GM23338 (cell line): Measurements from ENCODE around the gene NAALADL2. TPM values are rescaled to one million over a fixed set of nuclear protein-coding genes. Genes with fewer than 3 reads are reported as not detected.

Experiments used
- ATAC-seq: fragments of 200-7000 bp; cut with Tn5 transposase; 3 replicates; pipeline ENCODE4 v1.9.1; 2020
- DNase-seq: peaks from one replicate; pipeline ENCODE4 v3.0.0-alpha.2; 2015; ENCODE audit warnings: low spot score
- H2AFZ ChIP-seq: fragments of 200-600 bp; sonication (generic); 2 replicates; pipeline ENCODE4 v1.8.0; 2016; ENCODE audit warnings: antibody characterized with exemption, mild to moderate bottlenecking, moderate library complexity
- H3F3A ChIP-seq: fragments of 200-600 bp; sonication (generic); replicated peaks from 2 replicates; pipeline ENCODE4 v1.8.0; 2017; ENCODE audit warnings: antibody characterized with exemption, mixed run types, low read depth
- H3K27ac ChIP-seq: fragments of 200-600 bp; sonication (generic); 2 replicates; pipeline ENCODE4 v1.6.1; 2016; ENCODE audit warnings: low read depth
- H3K27me3 ChIP-seq: fragments of 200-600 bp; sonication (generic); 2 replicates; pipeline ENCODE4 v1.8.0; 2016; ENCODE audit warnings: mild to moderate bottlenecking, mixed run types, moderate library complexity; ENCODE audit not compliant: insufficient read depth
- H3K36me3 ChIP-seq: fragments of 200-600 bp; sonication (generic); 2 replicates; pipeline ENCODE4 v1.8.0; 2016; ENCODE audit warnings: mild to moderate bottlenecking; ENCODE audit not compliant: insufficient read depth
- H3K4me1 ChIP-seq: fragments of 200-600 bp; sonication (generic); 2 replicates; pipeline ENCODE4 v1.8.0; 2016; ENCODE audit warnings: mild to moderate bottlenecking, moderate library complexity; ENCODE audit not compliant: insufficient read depth
- H3K4me2 ChIP-seq: fragments of 200-600 bp; sonication (generic); 2 replicates; pipeline ENCODE4 v1.7.1; 2017; ENCODE audit warnings: mixed run types
- H3K4me3 ChIP-seq: fragments of 200-600 bp; sonication (generic); 2 replicates; pipeline ENCODE4 v1.6.1; 2016; ENCODE audit warnings: mixed run types
- H3K79me2 ChIP-seq: fragments of 200-600 bp; sonication (generic); replicated peaks from 2 replicates; pipeline ENCODE4 v1.8.0; 2017; ENCODE audit warnings: mild to moderate bottlenecking; ENCODE audit not compliant: insufficient read depth
- H3K9me2 ChIP-seq: fragments of 200-600 bp; sonication (generic); 2 replicates; pipeline ENCODE4 v1.8.0; 2017; ENCODE audit not compliant: insufficient read depth
- H4K20me1 ChIP-seq: fragments of 200-600 bp; sonication (generic); replicated peaks from 2 replicates; pipeline ENCODE4 v1.8.0; 2017; ENCODE audit warnings: mild to moderate bottlenecking; ENCODE audit not compliant: insufficient read depth
- H3K27ac Mint-ChIP-seq: 2 replicates; pipeline ENCODE4 v1.8.0; 2020; ENCODE audit warnings: inconsistent platforms, mild to moderate bottlenecking, moderate library complexity, mixed read lengths
- H3K27me3 Mint-ChIP-seq: 3 replicates; pipeline ENCODE4 v1.8.0; 2022; ENCODE audit warnings: low read depth, mild to moderate bottlenecking, moderate library complexity, mixed read lengths, inconsistent platforms; ENCODE audit not compliant: insufficient read depth, poor library complexity
- H3K36me3 Mint-ChIP-seq: 3 replicates; pipeline ENCODE4 v1.8.0; 2021; ENCODE audit warnings: low read depth, mild to moderate bottlenecking, inconsistent platforms, moderate library complexity, mixed read lengths
- H3K4me1 Mint-ChIP-seq: 3 replicates; pipeline ENCODE4 v1.8.0; 2020; ENCODE audit warnings: mild to moderate bottlenecking, inconsistent platforms, mixed read lengths
- H3K4me3 Mint-ChIP-seq: 3 replicates; pipeline ENCODE4 v1.8.0; 2021; ENCODE audit warnings: moderate library complexity, mild to moderate bottlenecking, inconsistent platforms, mixed read lengths
- H3K9me3 Mint-ChIP-seq: 3 replicates; pipeline ENCODE4 v1.8.0; 2020; ENCODE audit warnings: moderate library complexity, mild to moderate bottlenecking, inconsistent platforms, mixed read lengths
- CREB1 ChIP-seq: fragments of 250-450 bp; sonication (Bioruptor Pico); IDR thresholded peaks from 2 replicates; pipeline ENCODE4 v1.5.0; 2020; ENCODE audit warnings: low read depth, mild to moderate bottlenecking, moderate library complexity
- CTCF ChIP-seq, 2 experiments: fragments of 200-600 bp in 1 of 2; sonication (generic) in 1 of 2; conservative IDR thresholded peaks; 2 replicates each; pipeline versions ENCODE4 v1.5.1 to v1.6.1; 2016 to 2017; ENCODE audit warnings: antibody characterized with exemption in 2 of 2, low read depth in 2 of 2, mild to moderate bottlenecking in 2 of 2, moderate library complexity in 1 of 2
- EZH2 ChIP-seq: fragments of 200-600 bp; sonication (generic); IDR thresholded peaks from one replicate; pipeline ENCODE4 v1.8.0; 2017; ENCODE audit warnings: antibody characterized with exemption, mild to moderate bottlenecking, low read depth; ENCODE audit not compliant: unreplicated experiment
- EZH2phosphoT487 ChIP-seq: fragments of 200-600 bp; sonication (generic); IDR thresholded peaks from one replicate; pipeline ENCODE4 v1.8.1; 2018; ENCODE audit warnings: antibody characterized with exemption; ENCODE audit not compliant: unreplicated experiment
- JUNB ChIP-seq: IDR thresholded peaks from one replicate; pipeline ENCODE4 v1.6.1; 2016; ENCODE audit warnings: antibody characterized with exemption; ENCODE audit not compliant: unreplicated experiment
- NANOG ChIP-seq: IDR thresholded peaks from 2 replicates; pipeline ENCODE4 v1.6.1; 2016; ENCODE audit warnings: antibody characterized with exemption, borderline replicate concordance
- POLR2AphosphoS5 ChIP-seq: IDR thresholded peaks from 2 replicates; pipeline ENCODE4 v1.6.1; 2016; ENCODE audit warnings: antibody characterized with exemption, low read depth
- REST ChIP-seq: IDR thresholded peaks from one replicate; pipeline ENCODE4 v1.6.1; 2018; ENCODE audit warnings: antibody characterized with exemption; ENCODE audit not compliant: unreplicated experiment
- STAT1 ChIP-seq: IDR thresholded peaks from one replicate; pipeline ENCODE4 v1.6.1; 2016; ENCODE audit warnings: antibody characterized with exemption; ENCODE audit not compliant: unreplicated experiment
- ZNF114 ChIP-seq: fragments of 250-450 bp; sonication (Bioruptor Pico); IDR thresholded peaks from 2 replicates; pipeline ENCODE4 v1.5.0; 2020; ENCODE audit warnings: mild to moderate bottlenecking, moderate library complexity
- ZNF331 ChIP-seq: fragments of 250-450 bp; sonication (Bioruptor Pico); IDR thresholded peaks from 2 replicates; pipeline ENCODE4 v1.5.0; 2020; ENCODE audit warnings: low read depth, mild to moderate bottlenecking, moderate library complexity
- ZNF462 ChIP-seq: fragments of 250-450 bp; sonication (Bioruptor Pico); IDR thresholded peaks from 2 replicates; pipeline ENCODE4 v1.5.0; 2020; ENCODE audit warnings: mild to moderate bottlenecking, moderate library complexity
- polyA plus RNA-seq: library from polyadenylated mRNA; unstranded; fragments of >200 nt; fragmentation: Nextera tagmentation; extraction: Ambion mirVana; gene quantifications from 2 replicates; pipeline ENCODE4 v1.2.1, GENCODE V29; 2016
- total RNA-seq: library from RNA; depleted of rRNA; stranded (reverse); fragments of >200 nt; shearing (Covaris generic); gene quantifications from 2 replicates; pipeline ENCODE4 v1.2.3, GENCODE V29; 2014
- TF ChIP-seq, protein P1 (sequence below): IDR thresholded peaks from 2 replicates; pipeline ENCODE4 v1.6.1; 2016; ENCODE audit warnings: antibody characterized with exemption

The NAALADL2 gene
- total and polyA plus RNA-seq, 2 experiments from 2014 or later, result 1.6 to 2.6 TPM

DNA sequence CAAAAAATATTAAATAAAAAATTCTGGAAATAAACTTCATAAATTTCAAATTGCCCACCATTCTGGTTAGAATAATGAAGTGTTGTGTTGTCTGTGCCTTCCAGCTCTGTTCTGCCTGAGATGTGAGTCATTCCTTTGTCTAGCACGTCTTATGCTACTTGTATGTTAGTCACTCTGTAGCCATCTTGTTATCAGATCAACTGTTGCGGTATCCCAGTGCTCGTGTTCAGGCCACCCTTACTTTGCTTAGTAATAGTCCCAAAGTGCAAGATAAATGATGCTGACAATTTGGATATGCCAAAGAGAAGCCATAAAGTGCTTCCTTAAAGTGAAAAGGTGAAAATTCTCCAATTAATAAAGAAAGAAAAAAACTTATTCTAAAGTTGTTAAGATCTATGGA, 527.5 kb downstream of the NAALADL2 start:
- Mint-ChIP-seq H3K4me1 (peaks cover 10% of the 10 kb centered on the region), H3K36me3 (no peaks in the 10 kb centered on the region), H3K4me3 (no peak overlapping the region), H3K27me3 (no peaks in the 10 kb centered on the region), H3K27ac (no peak overlapping the region), H3K9me3 (no peaks in the 10 kb centered on the region)
- no peak for ATAC-seq
- no peaks in the 10 kb centered on the region for H3F3A ChIP-seq
- no peaks in the 10 kb centered on the region for H3K27me3 ChIP-seq
- H3K79me2 ChIP-seq, result no peaks in the 10 kb centered on the region
- H3K36me3 ChIP-seq, result no peaks in the 10 kb centered on the region
- no peaks in the 10 kb centered on the region for H3K9me2 ChIP-seq
- TF ChIP-seq ZNF331 (no peak), STAT1 (no peak), ZNF462 (CRISPR knock-in tag) (no peak), CREB1 (CRISPR knock-in tag) (no peak), EZH2phosphoT487 (no peak), REST (no peak), EZH2 (no peak), ZNF114 (CRISPR knock-in tag) (no peak), POLR2AphosphoS5 (no peak), NANOG (no peak), JUNB (no peak), CTCF (conservative IDR thresholded peaks at IDR 0.05; ENCODE audit: low read depth in 2 of 2) (no peak)
- TF ChIP-seq, protein P1, sequence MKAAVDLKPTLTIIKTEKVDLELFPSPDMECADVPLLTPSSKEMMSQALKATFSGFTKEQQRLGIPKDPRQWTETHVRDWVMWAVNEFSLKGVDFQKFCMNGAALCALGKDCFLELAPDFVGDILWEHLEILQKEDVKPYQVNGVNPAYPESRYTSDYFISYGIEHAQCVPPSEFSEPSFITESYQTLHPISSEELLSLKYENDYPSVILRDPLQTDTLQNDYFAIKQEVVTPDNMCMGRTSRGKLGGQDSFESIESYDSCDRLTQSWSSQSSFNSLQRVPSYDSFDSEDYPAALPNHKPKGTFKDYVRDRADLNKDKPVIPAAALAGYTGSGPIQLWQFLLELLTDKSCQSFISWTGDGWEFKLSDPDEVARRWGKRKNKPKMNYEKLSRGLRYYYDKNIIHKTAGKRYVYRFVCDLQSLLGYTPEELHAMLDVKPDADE, result no peak
- H3K4me1 ChIP-seq, result peaks cover 13% of the 10 kb centered on the region; the same call in 1 of the 2 replicates
- H3K4me2 ChIP-seq, result no peak overlapping the region
- no peak overlapping the region for H3K27ac ChIP-seq
- H2AFZ ChIP-seq, result no peak overlapping the region
- H4K20me1 ChIP-seq, result no peaks in the 10 kb centered on the region
- no peak for DNase-seq
- H3K4me3 ChIP-seq, result no peak overlapping the region
